ENCODE data around the gene UBE4B. TPM values are rescaled to one million over a fixed set of nuclear protein-coding genes. Genes with fewer than 3 reads are reported as not detected.
"Not testable (repeated sequence)": the region's sequence is repeated elsewhere in the genome, so short reads cannot be mapped to it uniquely, and the experiment has no call there.

Gene UBE4B
- polyA plus RNA-seq, 5 donors: 43.8 to 52.9 (median 45.9) TPM

- DNase-seq: peak; percentile 98 to 99
These were observed 177.4 kb downstream of the UBE4B start, which contains the start of gene KIF1B for GRCh38 chr1:10209905-10210810. KIF1B (plus strand) TSS chr1:10210570; CDS start chr1:10232329, 21,759 bp downstream.

DNA sequence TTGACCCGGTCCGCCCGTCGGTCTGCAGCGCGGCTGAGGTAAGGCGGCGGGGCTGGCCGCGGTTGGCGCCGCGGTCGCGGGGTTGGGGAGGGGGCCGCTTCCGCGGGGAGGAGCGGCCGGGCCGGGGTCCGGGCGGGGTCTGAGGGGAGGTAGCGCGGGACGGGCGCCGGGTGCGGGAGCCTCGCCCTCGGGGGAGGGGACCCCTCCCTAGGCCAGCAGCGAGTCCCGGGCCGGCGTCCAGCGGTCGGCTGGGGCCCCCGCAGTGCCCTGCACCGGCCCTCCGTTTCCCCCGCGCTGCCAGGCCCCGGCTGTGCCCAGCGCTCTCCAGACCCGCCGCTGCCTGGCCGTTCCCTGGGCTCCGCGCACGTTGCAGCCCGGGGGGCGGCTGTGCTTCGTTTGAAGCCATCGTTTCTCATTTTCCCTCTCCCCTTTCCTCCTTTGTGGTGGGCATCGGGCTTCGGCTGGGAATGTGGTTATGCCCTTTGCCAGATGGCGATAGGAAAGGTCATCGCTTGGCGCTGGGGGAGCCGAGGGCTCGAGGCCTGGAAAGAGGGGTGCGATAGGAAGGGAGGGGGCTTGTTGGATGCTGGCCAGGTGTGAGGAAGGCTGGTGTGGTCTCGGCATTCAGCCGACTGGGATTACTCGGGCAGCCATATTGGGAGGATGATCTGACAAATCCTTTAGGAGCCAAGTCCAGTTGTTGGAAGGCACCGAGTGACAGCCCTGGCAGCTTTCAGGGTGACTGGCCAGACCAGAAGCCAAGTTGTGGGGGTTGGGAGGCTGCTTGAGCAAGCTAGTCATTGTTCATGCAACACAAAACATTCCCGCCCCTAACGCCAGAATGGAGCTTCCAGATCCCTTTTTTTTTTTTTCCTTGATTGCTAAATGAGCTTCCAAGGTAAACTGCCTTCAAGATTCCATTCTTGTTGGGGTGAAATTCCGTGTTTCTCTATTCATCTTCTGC lies 178.4 kb downstream of the UBE4B start:
- peak; percentile 83 to 90 for DNase-seq

DNA sequence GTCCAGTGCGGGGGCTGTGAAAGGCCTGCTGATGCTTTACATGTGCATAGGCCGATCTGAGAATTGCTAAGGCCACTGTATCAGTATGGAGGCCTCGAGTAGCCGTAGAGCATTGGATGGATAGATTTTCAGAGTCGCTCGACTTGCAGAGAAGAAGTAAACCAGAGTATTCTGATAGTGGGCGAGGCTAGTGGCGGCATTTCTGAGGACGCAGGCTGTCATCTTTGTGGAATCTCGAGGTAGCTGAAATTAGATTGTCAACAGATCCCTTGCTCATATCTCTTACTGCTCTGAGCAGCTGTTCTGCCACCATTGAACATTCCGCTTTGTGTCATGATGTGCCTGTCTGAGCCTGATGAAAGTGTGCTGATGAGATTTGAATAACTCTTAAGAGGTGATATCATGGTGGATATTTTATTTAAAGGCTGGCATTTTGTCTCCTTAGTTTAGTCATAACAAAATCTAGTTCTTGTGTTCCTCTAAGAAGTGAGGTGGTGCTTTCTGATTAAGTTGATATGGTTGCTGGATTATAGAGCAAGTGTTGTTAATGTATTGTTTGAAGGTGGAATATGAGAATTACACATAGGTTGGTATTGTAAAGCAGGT lies 179.2 kb downstream of the UBE4B start:
- DNase-seq: peak in 1 of 2 donors; percentile 18

DNA sequence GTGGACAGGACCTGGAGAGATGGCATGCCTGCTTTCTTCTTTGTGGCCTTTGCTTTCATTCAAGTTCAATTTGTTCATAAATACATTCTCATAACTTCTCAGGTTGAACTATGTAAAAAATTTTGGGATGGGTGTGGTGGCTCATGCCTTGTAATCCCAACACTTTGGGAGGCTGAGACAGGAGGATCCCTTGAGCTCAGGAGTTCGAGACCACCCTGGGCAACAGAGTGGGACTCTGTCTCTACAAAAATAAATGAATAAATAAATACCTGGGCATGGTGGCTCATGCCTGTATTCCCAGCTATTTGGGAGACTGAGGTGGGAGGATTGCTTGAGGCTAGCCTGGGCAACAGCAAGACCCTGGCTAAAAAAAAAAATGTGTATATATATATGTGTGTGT lies 179.7 kb downstream of the UBE4B start:
- no peak for DNase-seq

- no peak for DNase-seq
These were observed 180.5 kb downstream of the UBE4B start for GRCh38 chr1:10213186-10213705.

DNA sequence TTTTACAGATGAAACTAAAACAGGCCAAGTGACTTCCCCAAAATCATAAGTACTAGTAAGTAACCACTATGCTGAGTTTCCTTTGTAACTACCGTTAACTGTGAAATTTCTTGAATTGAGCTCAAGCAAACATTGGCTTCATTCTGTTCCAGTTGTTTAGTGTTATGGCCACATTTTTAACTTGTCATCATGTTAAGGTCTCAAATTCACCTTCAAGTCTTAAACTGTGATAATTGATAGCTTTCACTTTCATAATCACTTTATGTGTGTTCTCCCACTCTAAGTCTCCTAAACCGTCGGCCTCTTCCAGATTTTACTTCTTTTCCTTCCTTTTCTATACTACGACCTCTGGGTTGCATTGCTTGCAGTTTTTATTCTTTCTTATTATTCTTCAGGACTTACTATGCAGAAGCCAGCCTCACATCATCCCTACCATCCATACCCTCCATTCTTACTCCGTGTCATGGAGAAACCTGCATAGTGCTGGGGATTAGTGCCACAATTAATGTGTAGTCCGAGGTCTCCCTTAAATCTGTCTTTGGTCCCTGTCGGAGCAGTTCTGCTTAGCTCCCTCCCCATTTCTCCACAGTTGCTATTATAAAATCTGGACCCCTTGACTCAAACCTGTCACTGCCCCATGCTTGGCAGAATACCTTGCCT lies 183.5 kb downstream of the UBE4B start:
- DNase-seq: no peak

- DNase-seq: no peak
These were observed 185.1 kb downstream of the UBE4B start for GRCh38 chr1:10217748-10218441.

- no peak for DNase-seq
These were observed 187.4 kb downstream of the UBE4B start for GRCh38 chr1:10220200-10220599.

- not testable (repeated sequence) for DNase-seq
These were observed 187.9 kb downstream of the UBE4B start for GRCh38 chr1:10220657-10221056.

- no peak for DNase-seq
These were observed 192.8 kb downstream of the UBE4B start for GRCh38 chr1:10225573-10225972.

- DNase-seq: no peak
These were observed 195.8 kb downstream of the UBE4B start for GRCh38 chr1:10228528-10228927.

- no peak for DNase-seq
These were observed 197.1 kb downstream of the UBE4B start for GRCh38 chr1:10229903-10230302.

Other genes starting within 250 kb of the UBE4B start
- gene CLSTN1, start 209.0 kb upstream of the UBE4B start, polyA plus RNA-seq (ENCODE audit: insufficient read depth in 1 of 5, insufficient read length in 5 of 5, low replicate concordance in 1 of 5): 100 to 1,000 TPM in 2 of 5 donors, 10 to 100 TPM in 3; 82.7 to 121 (median 94.8) TPM
- 10 to 100 TPM; 40.7 to 68.2 (median 47.6) TPM for gene CTNNBIP1, start 122.7 kb upstream of the UBE4B start, polyA plus RNA-seq (ENCODE audit: insufficient read depth in 1 of 5, insufficient read length in 5 of 5, low replicate concordance in 1 of 5)
- 10 to 100 TPM; 51.5 to 71.0 (median 66.5) TPM for gene LZIC, start 89.6 kb upstream of the UBE4B start, polyA plus RNA-seq (ENCODE audit: insufficient read depth in 1 of 5, insufficient read length in 5 of 5, low replicate concordance in 1 of 5)
- gene NMNAT1, start 89.5 kb upstream of the UBE4B start, polyA plus RNA-seq (ENCODE audit: insufficient read depth in 1 of 5, insufficient read length in 5 of 5, low replicate concordance in 1 of 5): 10 to 100 TPM; 13.6 to 16.7 (median 14.1) TPM
- 1 to 10 TPM in 3 of 5 donors, under 1 TPM in 2; 0.90 to 1.7 (median 1.1) TPM for gene RBP7, start 35.7 kb upstream of the UBE4B start, polyA plus RNA-seq (ENCODE audit: insufficient read depth in 1 of 5, insufficient read length in 5 of 5, low replicate concordance in 1 of 5)
- 10 to 100 TPM; 27.9 to 37.9 (median 35.2) TPM for gene KIF1B, start 177.6 kb downstream of the UBE4B start, polyA plus RNA-seq (ENCODE audit: insufficient read depth in 1 of 5, insufficient read length in 5 of 5, low replicate concordance in 1 of 5)